Osteoblast (primary cell): ENCODE results near the gene PUDP. TPM values are rescaled to one million over a fixed set of nuclear protein-coding genes. Genes with fewer than 3 reads are reported as not detected.

Experiments
- DNase-seq: peaks from one replicate; pipeline ENCODE4 v3.0.0; 2011; ENCODE audit warnings: low spot score, mixed read lengths; ENCODE audit not compliant: insufficient read length; ENCODE audit errors: missing footprints
- H2AFZ ChIP-seq: 2 replicates; pipeline ENCODE4 v1.6.0; 2011; ENCODE audit warnings: mild to moderate bottlenecking, low read length
- H3K27ac ChIP-seq: 2 replicates; pipeline ENCODE4 v1.5.1; 2011; ENCODE audit warnings: mild to moderate bottlenecking, low read depth, low read length, moderate library complexity
- H3K27me3 ChIP-seq: 2 replicates; pipeline ENCODE4 v1.6.0; 2012; ENCODE audit warnings: mild to moderate bottlenecking, control low read depth, inconsistent platforms, low read length, moderate library complexity; ENCODE audit not compliant: insufficient read depth
- H3K36me3 ChIP-seq: 2 replicates; pipeline ENCODE4 v1.5.1; 2011; ENCODE audit warnings: mild to moderate bottlenecking, low read length, control low read depth, moderate library complexity; ENCODE audit not compliant: insufficient read depth
- H3K4me1 ChIP-seq: 2 replicates; pipeline ENCODE4 v1.5.1; 2011; ENCODE audit warnings: mild to moderate bottlenecking, low read length, control low read depth, moderate library complexity; ENCODE audit not compliant: insufficient read depth
- H3K4me2 ChIP-seq: 2 replicates; pipeline ENCODE4 v1.6.0; 2011; ENCODE audit warnings: mild to moderate bottlenecking, low read length; ENCODE audit not compliant: insufficient read depth
- H3K4me3 ChIP-seq: fragments of 200-600 bp; sonication (generic); 3 replicates; pipeline ENCODE4 v1.5.1; 2012; ENCODE audit warnings: mild to moderate bottlenecking, low read length, inconsistent platforms; ENCODE audit not compliant: insufficient read depth
- H3K79me2 ChIP-seq: 2 replicates; pipeline ENCODE4 v1.6.0; 2012; ENCODE audit warnings: mild to moderate bottlenecking, low read length, control low read depth, inconsistent platforms; ENCODE audit not compliant: insufficient read depth
- H3K9me3 ChIP-seq: 2 replicates; pipeline ENCODE4 v1.5.1; 2011; ENCODE audit warnings: low read depth, low read length, control low read depth
- H4K20me1 ChIP-seq: 2 replicates; pipeline ENCODE4 v1.6.0; 2012; ENCODE audit warnings: mild to moderate bottlenecking, low read length, control low read depth; ENCODE audit not compliant: insufficient read depth
- CTCF ChIP-seq: IDR thresholded peaks from 2 replicates; pipeline ENCODE4 v1.5.1; 2011; ENCODE audit warnings: mild to moderate bottlenecking, low read depth, low read length, moderate library complexity; ENCODE audit errors: extremely low read depth
- total RNA-seq: library from RNA; depleted of rRNA; stranded (reverse); fragments of >200 nt; gene quantifications from 2 replicates; pipeline ENCODE4 v1.2.3, GENCODE V29; 2012

The PUDP gene
- total RNA-seq, 1 donor = 6.5 TPM

DNA sequence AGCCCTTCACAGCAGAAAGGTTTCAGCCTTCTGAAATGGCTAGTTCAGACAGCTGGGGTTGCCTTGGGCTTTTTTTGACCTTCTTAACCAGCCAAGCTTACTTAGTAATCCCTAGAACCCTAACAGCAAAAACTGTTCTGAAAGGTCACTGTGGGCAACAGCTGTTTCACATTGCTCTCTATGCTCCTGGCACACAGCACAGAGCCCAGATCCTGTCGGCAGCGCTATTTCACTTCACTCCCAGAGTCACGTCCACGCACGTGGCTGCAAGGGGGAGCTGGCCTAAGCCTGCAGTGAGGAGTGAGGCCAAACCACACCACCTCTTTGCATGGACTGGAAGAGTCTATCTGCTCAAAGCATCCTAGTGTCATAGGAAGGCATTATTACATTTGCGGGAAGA lies 32.4 kb downstream of the PUDP start:
- no peak for TF ChIP-seq CTCF
- Histone ChIP-seq H2AFZ (no peak overlapping the region), H3K27me3 (no peaks in the 10 kb centered on the region), H3K4me1 (peaks cover 4% of the 10 kb centered on the region), H3K4me2 (no peak overlapping the region), H3K36me3 (no peaks in the 10 kb centered on the region), H3K27ac (no peak overlapping the region), H3K4me3 (no peak overlapping the region), H4K20me1 (peaks cover 24% of the 10 kb centered on the region), H3K79me2 (peaks cover 52% of the 10 kb centered on the region), H3K9me3 (no peaks in the 10 kb centered on the region)
- DNase-seq = no peak

GRCh38 chrX:7112071-7112470 lies 35.9 kb downstream of the PUDP start:
- Histone ChIP-seq H3K79me2 (peaks cover 30% of the 10 kb centered on the region), H3K4me1 (no peaks in the 10 kb centered on the region), H3K27ac (no peak overlapping the region), H4K20me1 (peaks cover 11% of the 10 kb centered on the region), H3K36me3 (no peaks in the 10 kb centered on the region), H2AFZ (no peak overlapping the region), H3K4me3 (no peak overlapping the region), H3K9me3 (no peaks in the 10 kb centered on the region), H3K27me3 (no peaks in the 10 kb centered on the region), H3K4me2 (no peak overlapping the region)
- no peak for DNase-seq
- no peak for TF ChIP-seq CTCF

- Histone ChIP-seq H3K4me3 (no peak overlapping the region), H3K4me1 (no peaks in the 10 kb centered on the region), H3K36me3 (no peaks in the 10 kb centered on the region), H3K27ac (no peak overlapping the region), H3K27me3 (no peaks in the 10 kb centered on the region), H3K79me2 (peaks cover 32% of the 10 kb centered on the region), H4K20me1 (peaks cover 11% of the 10 kb centered on the region), H2AFZ (no peak overlapping the region), H3K4me2 (no peak overlapping the region), H3K9me3 (no peaks in the 10 kb centered on the region)
- TF ChIP-seq CTCF = no peak
- no peak for DNase-seq
Observed at GRCh38 chrX:7111518-7111917, 36.4 kb downstream of the PUDP start.

DNA sequence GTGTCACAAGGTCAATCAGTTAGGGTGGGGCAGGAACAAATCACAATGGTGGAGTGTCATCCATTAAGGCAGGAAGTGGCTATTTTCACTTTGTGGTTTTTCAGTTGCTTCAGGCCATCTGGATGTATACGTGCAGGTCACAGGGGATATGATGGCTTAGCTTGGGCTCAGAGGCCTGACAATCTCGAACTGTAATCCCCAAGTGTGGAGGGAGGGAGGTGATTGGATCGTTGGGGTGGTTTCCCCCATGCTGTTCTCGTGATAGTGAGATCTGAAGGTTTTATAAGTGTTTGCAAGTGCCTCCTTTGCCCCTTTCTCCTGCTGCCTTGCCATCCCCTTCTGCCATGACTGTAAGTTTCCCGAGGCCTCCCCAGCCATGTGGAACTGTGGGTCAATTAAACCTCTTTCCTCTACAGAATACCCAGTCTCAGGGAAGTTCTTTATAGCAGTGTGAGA lies 37.1 kb downstream of the PUDP start:
- H3K27ac ChIP-seq = no peak overlapping the region
- H3K4me2 ChIP-seq = no peak overlapping the region
- no peak overlapping the region for H3K4me3 ChIP-seq
- no peak for DNase-seq
- H4K20me1 ChIP-seq = peaks cover 11% of the 10 kb centered on the region
- H3K79me2 ChIP-seq = peaks cover 27% of the 10 kb centered on the region
- no peaks in the 10 kb centered on the region for H3K27me3 ChIP-seq
- no peaks in the 10 kb centered on the region for H3K9me3 ChIP-seq
- no peaks in the 10 kb centered on the region for H3K36me3 ChIP-seq
- no peak overlapping the region for H2AFZ ChIP-seq
- H3K4me1 ChIP-seq = no peaks in the 10 kb centered on the region
- no peak for TF ChIP-seq CTCF
